ENCODE results near the gene SRSF8.
A peak's percentile ranks its signal among the peaks of the same experiment; 100 is the strongest.

Gene SRSF8

GRCh38 chr11:95068549-95068948, 1.8 kb downstream of the SRSF8 start:
- peak; percentile 9 to 26 for DNase-seq (ENCODE audit: low read depth in 2 of 2)

GRCh38 chr11:95070471-95070870, 3.8 kb downstream of the SRSF8 start:
- no peak for DNase-seq (ENCODE audit: low read depth in 2 of 2)

- DNase-seq (ENCODE audit: low read depth in 2 of 2) = no peak
Measured at GRCh38 chr11:95072948-95073347, 6.2 kb downstream of the SRSF8 start.

GRCh38 chr11:95074792-95075563, 8.3 kb downstream of the SRSF8 start:
- DNase-seq (ENCODE audit: low read depth in 2 of 2) = no peak

GRCh38 chr11:95076416-95076815, 9.7 kb downstream of the SRSF8 start:
- no peak for DNase-seq (ENCODE audit: low read depth in 2 of 2)

GRCh38 chr11:95076981-95077380, 10.3 kb downstream of the SRSF8 start:
- no peak for DNase-seq (ENCODE audit: low read depth in 2 of 2)

- no peak for DNase-seq (ENCODE audit: low read depth in 2 of 2)
Measured at GRCh38 chr11:95078526-95078925, 11.8 kb downstream of the SRSF8 start.

- no peak for DNase-seq (ENCODE audit: low read depth in 2 of 2)
Measured at GRCh38 chr11:95081010-95081409, 14.3 kb downstream of the SRSF8 start.

- DNase-seq (ENCODE audit: low read depth in 2 of 2) = no peak
Measured at GRCh38 chr11:95081412-95081811, 14.7 kb downstream of the SRSF8 start.

- no peak for DNase-seq (ENCODE audit: low read depth in 2 of 2)
Measured at GRCh38 chr11:95082576-95083001, 15.9 kb downstream of the SRSF8 start.

- no peak for DNase-seq (ENCODE audit: low read depth in 2 of 2)
Measured at GRCh38 chr11:95084509-95084908, 17.8 kb downstream of the SRSF8 start.

- no peak for DNase-seq (ENCODE audit: low read depth in 2 of 2)
Measured at GRCh38 chr11:95085117-95085816, 18.5 kb downstream of the SRSF8 start.

GRCh38 chr11:95086151-95086550, 19.4 kb downstream of the SRSF8 start:
- no peak for DNase-seq (ENCODE audit: low read depth in 2 of 2)

- DNase-seq (ENCODE audit: low read depth in 2 of 2) = no peak
Measured at GRCh38 chr11:95086836-95087570, 20.3 kb downstream of the SRSF8 start.

- no peak for DNase-seq (ENCODE audit: low read depth in 2 of 2)
Measured at GRCh38 chr11:95088946-95089619, 22.4 kb downstream of the SRSF8 start.

- DNase-seq (ENCODE audit: low read depth in 2 of 2) = peak; percentile 63 to 67
Measured at GRCh38 chr11:95089620-95090542, 23.2 kb downstream of the SRSF8 start, which contains the start of gene ENDOD1. TSS of gene ENDOD1 (plus strand) at chr11:95089846. CDS start at chr11:95089928, 82 bp downstream.

- DNase-seq (ENCODE audit: low read depth in 2 of 2) = no peak
Measured at GRCh38 chr11:95091663-95092180, 25.0 kb downstream of the SRSF8 start.

GRCh38 chr11:95092549-95093324, 26.0 kb downstream of the SRSF8 start:
- no peak for DNase-seq (ENCODE audit: low read depth in 2 of 2)

GRCh38 chr11:95093548-95093947, 26.8 kb downstream of the SRSF8 start:
- DNase-seq (ENCODE audit: low read depth in 2 of 2) = no peak
